ENCODE data around the gene HDAC4. TPM values are rescaled to one million over a fixed set of nuclear protein-coding genes. Genes with fewer than 3 reads are reported as not detected.

Gene HDAC4
- total RNA-seq, 1 experiment from 2014 or later, result 47.6 TPM

GRCh38 chr2:239306274-239307220 is 94.3 kb downstream of the HDAC4 start:
- Histone ChIP-seq H3K4me2 (ENCODE audit: low read length) (no peak overlapping the region), H3K79me2 (ENCODE audit: insufficient read depth, low read length) (peaks cover 7% of the 10 kb centered on the region; the same call in 1 of the 2 replicates), H3K4me3 (replicated peaks in 1 of 2; ENCODE audit: low read depth in 1 of 2, low read length in 2 of 2) (no peak overlapping the region), H2AFZ (ENCODE audit: low read depth, low read length, poor library complexity, severe bottlenecking) (no peak overlapping the region), H3K9me2 (ENCODE audit: insufficient read depth) (no peaks in the 10 kb centered on the region), H3K9me3 (ENCODE audit: control insufficient read depth in 1 of 2, insufficient read depth in 1 of 2, low read depth in 1 of 2, low read length in 2 of 2) (no peaks in the 10 kb centered on the region), H3K27ac (ENCODE audit: low read depth, low read length) (no peak overlapping the region), H3K4me1 (ENCODE audit: control insufficient read depth in 1 of 2, insufficient read depth in 2 of 2, low read length in 2 of 2) (no peaks in the 10 kb centered on the region; a peak in 1 of 4 replicates), H3K9ac (ENCODE audit: low read length) (no peak overlapping the region), H3K27me3 (ENCODE audit: insufficient read depth, low read length) (no peaks in the 10 kb centered on the region), H3K36me3 (ENCODE audit: control insufficient read depth in 1 of 2, insufficient read depth in 2 of 2, low read length in 2 of 2) (no peaks in the 10 kb centered on the region), H4K20me1 (ENCODE audit: insufficient read depth) (no peaks in the 10 kb centered on the region)
- TF ChIP-seq CEBPB (IDR thresholded peaks at IDR 0.05; ENCODE audit: low read depth), result no peak
- TF ChIP-seq ATF3 (IDR thresholded peaks at IDR 0.05), result no peak
- ATAC-seq (no peak), DNase-seq (ENCODE audit: low read depth, low spot score) (no peak)
- POLR2A ChIA-PET, result no interaction called here
- RAD21 ChIA-PET (ENCODE audit: low non-redundant PET in 1 of 2, low total read pairs in 2 of 2, uncharacterized antibody in 2 of 2, unreplicated experiment in 2 of 2), result no interaction called here
- no TSS peak for BruUV-seq (replicated peaks)
- CTCF ChIA-PET, result no interaction called here
- intact Hi-C loops (cut with micrococcal nuclease), result no loop called here

- Histone ChIP-seq H3K4me1 (ENCODE audit: control insufficient read depth in 1 of 2, insufficient read depth in 2 of 2, low read length in 2 of 2) (no peaks in the 10 kb centered on the region; a peak in 1 of 4 replicates), H2AFZ (ENCODE audit: low read depth, low read length, poor library complexity, severe bottlenecking) (no peak overlapping the region), H3K9me3 (ENCODE audit: control insufficient read depth in 1 of 2, insufficient read depth in 1 of 2, low read depth in 1 of 2, low read length in 2 of 2) (no peaks in the 10 kb centered on the region), H3K27ac (ENCODE audit: low read depth, low read length) (no peak overlapping the region), H3K9me2 (ENCODE audit: insufficient read depth) (no peaks in the 10 kb centered on the region), H3K79me2 (ENCODE audit: insufficient read depth, low read length) (peaks cover 7% of the 10 kb centered on the region; the same call in 1 of the 2 replicates), H3K36me3 (ENCODE audit: control insufficient read depth in 1 of 2, insufficient read depth in 2 of 2, low read length in 2 of 2) (no peaks in the 10 kb centered on the region), H4K20me1 (ENCODE audit: insufficient read depth) (no peaks in the 10 kb centered on the region), H3K9ac (ENCODE audit: low read length) (no peak overlapping the region), H3K4me3 (replicated peaks in 1 of 2; ENCODE audit: low read depth in 1 of 2, low read length in 2 of 2) (no peak overlapping the region), H3K4me2 (ENCODE audit: low read length) (no peak overlapping the region), H3K27me3 (ENCODE audit: insufficient read depth, low read length) (no peaks in the 10 kb centered on the region)
- CTCF ChIA-PET, result no interaction called here
- intact Hi-C loops (cut with micrococcal nuclease), result no loop called here
- RAD21 ChIA-PET (ENCODE audit: low non-redundant PET in 1 of 2, low total read pairs in 2 of 2, uncharacterized antibody in 2 of 2, unreplicated experiment in 2 of 2), result no interaction called here
- POLR2A ChIA-PET, result no interaction called here
- ATAC-seq (no peak), DNase-seq (ENCODE audit: low read depth, low spot score) (no peak)
- no TSS peak for BruUV-seq (replicated peaks)
- TF ChIP-seq TCF7L2 (IDR thresholded peaks at IDR 0.05; ENCODE audit: borderline replicate concordance, extremely low read depth, insufficient read depth, insufficient read length) (no peak), SP1 (IDR thresholded peaks at IDR 0.05; ENCODE audit: low read depth) (no peak), CTCF (IDR thresholded peaks at IDR 0.05 in 2 of 3, conservative IDR thresholded peaks at IDR 0.05 in 1 of 3; ENCODE audit: borderline replicate concordance in 1 of 3, insufficient read depth in 1 of 3, low read depth in 2 of 3, low read length in 2 of 3) (no peak), ZBTB33 (IDR thresholded peaks at IDR 0.05; ENCODE audit: extremely low read depth, insufficient replicate concordance, low read length) (no peak), EGR1 (IDR thresholded peaks at IDR 0.05; ENCODE audit: low read depth) (no peak), ZNF274 (IDR thresholded peaks at IDR 0.05; ENCODE audit: low read depth, low read length) (no peak), SRF (IDR thresholded peaks at IDR 0.05; ENCODE audit: low read depth) (no peak), MAX (IDR thresholded peaks at IDR 0.05) (no peak), ATF3 (IDR thresholded peaks at IDR 0.05) (no peak), ZFX (IDR thresholded peaks at IDR 0.05) (no peak), CEBPB (IDR thresholded peaks at IDR 0.05; ENCODE audit: low read depth) (no peak), ELF1 (IDR thresholded peaks at IDR 0.05; ENCODE audit: borderline replicate concordance, low read depth) (no peak), SIN3A (IDR thresholded peaks at IDR 0.05; ENCODE audit: low read depth) (no peak), POLR2A (IDR thresholded peaks at IDR 0.05; ENCODE audit: borderline replicate concordance, extremely low read depth, insufficient read depth, insufficient read length) (no peak), POLR2AphosphoS5 (IDR thresholded peaks at IDR 0.05; ENCODE audit: low read depth, low read length) (no peak)
Measured at GRCh38 chr2:239305771-239306170, 95.0 kb downstream of the HDAC4 start.
